ENCODE results near the gene PPBP.

The PPBP gene

DNA sequence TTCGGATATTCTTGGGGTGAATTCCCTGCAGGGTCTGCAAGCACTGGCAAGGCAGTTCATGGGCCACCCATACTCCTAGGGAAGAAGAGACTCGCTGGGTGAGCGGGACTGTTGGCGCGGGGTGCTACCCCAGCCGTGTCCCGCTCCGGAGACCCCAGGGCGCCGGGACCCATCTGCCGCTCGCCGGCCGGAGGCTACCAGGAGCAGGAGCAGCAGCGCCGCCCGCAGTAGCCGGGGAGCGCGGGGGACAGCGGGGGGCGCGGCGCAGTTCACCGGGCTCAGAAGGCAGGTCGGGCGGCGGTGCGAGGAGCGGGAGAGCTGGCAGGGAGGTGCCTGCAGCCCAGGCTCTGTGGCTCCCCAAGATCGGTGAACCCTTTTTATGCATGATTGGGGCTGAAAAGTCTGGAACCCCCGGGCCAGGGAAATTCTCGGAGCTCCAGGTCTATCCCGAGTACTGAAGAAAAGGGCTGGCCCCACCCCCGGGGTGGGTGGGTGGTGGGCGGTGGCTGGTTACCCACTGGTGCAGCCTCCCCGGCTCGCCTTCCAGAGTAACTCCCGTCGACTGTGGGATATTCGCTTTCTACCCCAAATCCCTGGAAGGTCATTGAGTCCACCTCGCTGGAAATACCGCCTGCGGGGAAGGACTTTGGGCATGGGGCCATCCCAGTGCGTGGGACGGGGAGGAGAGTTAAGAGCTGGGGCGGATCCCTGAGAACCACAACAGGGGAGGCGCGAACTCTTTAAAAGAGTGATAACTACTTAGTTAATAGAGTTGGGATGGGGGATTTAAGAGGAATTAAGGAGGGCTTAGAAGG lies 43.7 kb downstream of the PPBP start:
- TF ChIP-seq, protein P1, sequence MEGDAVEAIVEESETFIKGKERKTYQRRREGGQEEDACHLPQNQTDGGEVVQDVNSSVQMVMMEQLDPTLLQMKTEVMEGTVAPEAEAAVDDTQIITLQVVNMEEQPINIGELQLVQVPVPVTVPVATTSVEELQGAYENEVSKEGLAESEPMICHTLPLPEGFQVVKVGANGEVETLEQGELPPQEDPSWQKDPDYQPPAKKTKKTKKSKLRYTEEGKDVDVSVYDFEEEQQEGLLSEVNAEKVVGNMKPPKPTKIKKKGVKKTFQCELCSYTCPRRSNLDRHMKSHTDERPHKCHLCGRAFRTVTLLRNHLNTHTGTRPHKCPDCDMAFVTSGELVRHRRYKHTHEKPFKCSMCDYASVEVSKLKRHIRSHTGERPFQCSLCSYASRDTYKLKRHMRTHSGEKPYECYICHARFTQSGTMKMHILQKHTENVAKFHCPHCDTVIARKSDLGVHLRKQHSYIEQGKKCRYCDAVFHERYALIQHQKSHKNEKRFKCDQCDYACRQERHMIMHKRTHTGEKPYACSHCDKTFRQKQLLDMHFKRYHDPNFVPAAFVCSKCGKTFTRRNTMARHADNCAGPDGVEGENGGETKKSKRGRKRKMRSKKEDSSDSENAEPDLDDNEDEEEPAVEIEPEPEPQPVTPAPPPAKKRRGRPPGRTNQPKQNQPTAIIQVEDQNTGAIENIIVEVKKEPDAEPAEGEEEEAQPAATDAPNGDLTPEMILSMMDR (IDR thresholded peaks at IDR 0.05; ENCODE audit: low read length, missing control alignments), result no peak
- peak; percentile 59 for DNase-seq (ENCODE audit: low read depth)
- H3K4me3 ChIP-seq (replicated peaks; ENCODE audit: low read depth, low read length), result peak overlapping the region; percentile 53

DNA sequence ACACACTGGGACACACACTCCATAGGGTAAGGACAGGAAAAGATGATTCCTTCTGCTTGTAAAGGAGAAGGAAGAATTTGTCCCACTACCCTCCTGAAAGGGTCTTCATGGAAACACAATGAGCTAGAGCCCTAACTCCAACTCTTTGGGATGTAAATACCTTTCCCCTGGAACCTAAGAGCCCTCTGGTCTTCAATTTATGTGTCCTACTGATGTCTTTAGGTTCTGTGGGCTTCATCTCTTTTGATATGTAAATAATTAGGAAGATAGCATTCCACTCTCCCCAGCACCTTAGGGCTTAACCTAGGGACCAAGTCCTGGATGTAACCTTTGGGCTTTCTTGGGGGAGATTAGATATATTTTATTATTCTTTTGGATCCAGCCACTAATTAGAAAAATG lies 44.4 kb downstream of the PPBP start:
- H3K4me3 ChIP-seq (replicated peaks; ENCODE audit: low read depth, low read length), result no peak overlapping the region
- TF ChIP-seq, protein P1 (IDR thresholded peaks at IDR 0.05; ENCODE audit: low read length, missing control alignments), result no peak
- DNase-seq (ENCODE audit: low read depth), result no peak

- TF ChIP-seq, protein P1 (IDR thresholded peaks at IDR 0.05; ENCODE audit: low read length, missing control alignments), result no peak
- no peak overlapping the region for H3K4me3 ChIP-seq (replicated peaks; ENCODE audit: low read depth, low read length)
- no peak for DNase-seq (ENCODE audit: low read depth)
Measured at GRCh38 chr4:73936969-73937368, 51.0 kb downstream of the PPBP start.
